Stimulated activated CD8-positive, alpha-beta memory T cell treated with anti-CD3 and anti-CD28 coated beads, Interleukin-4, amount 100 ng/mL, for 24 hours (primary cell): Measurements from ENCODE around the gene COPRS.
A peak's percentile ranks its signal among the peaks of the same experiment; 100 is the strongest.
"Not testable (repeated sequence)": the region's sequence is repeated elsewhere in the genome, so short reads cannot be mapped to it uniquely, and the experiment has no call there.

Source experiments
- DNase-seq: peaks from one replicate; pipeline ENCODE4 v3.0.0-alpha.2; 2020; ENCODE audit warnings: low read depth

COPRS gene

GRCh38 chr17:31845291-31845690 is 13.8 kb downstream of the COPRS start:
- DNase-seq: no peak

GRCh38 chr17:31843070-31843745 is 15.8 kb downstream of the COPRS start:
- no peak for DNase-seq

GRCh38 chr17:31842195-31843069 is 16.6 kb downstream of the COPRS start:
- peak; percentile 40 for DNase-seq

DNA sequence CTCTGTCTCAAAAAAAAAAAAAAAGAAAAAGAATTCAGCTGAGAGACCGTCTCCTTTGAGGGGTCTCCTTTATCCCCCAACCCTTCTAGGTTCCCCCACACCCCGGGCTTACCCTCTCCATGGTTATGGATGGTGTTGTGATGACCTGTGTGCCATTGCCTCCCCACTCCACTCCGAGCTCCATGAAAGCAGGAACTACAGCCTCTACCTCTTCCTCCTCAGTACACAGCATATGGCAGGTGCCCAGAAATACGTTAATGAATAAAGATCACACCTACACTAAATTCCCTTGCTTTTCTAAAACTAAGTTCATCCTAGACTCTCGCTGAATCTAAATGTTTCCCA is 17.2 kb downstream of the COPRS start:
- no peak for DNase-seq

GRCh38 chr17:31838636-31839225 is 20.3 kb downstream of the COPRS start:
- no peak for DNase-seq

GRCh38 chr17:31835984-31836383 is 23.1 kb downstream of the COPRS start:
- no peak for DNase-seq

DNA sequence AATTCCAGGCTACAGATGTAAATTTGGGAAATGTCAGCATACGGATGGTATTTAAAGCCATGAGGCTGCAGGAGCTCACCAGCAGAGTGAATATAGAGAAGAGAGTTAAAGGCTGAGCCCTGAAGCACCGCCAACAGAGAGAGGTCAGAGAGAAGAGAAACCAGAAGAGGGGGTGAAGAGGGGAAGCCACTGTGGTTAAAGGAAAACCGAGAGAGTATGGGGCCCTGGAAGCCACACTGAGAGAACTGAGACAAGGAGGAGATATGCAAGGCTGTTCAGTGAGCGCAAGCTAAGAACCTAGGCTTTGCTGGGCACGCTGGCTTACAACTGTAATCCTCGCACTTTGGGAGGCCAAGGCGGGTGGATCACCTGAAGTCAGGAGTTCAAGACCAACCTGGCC is 24.6 kb downstream of the COPRS start:
- no peak for DNase-seq

- no peak for DNase-seq
These were observed 26.3 kb downstream of the COPRS start for GRCh38 chr17:31832746-31833145.

DNA sequence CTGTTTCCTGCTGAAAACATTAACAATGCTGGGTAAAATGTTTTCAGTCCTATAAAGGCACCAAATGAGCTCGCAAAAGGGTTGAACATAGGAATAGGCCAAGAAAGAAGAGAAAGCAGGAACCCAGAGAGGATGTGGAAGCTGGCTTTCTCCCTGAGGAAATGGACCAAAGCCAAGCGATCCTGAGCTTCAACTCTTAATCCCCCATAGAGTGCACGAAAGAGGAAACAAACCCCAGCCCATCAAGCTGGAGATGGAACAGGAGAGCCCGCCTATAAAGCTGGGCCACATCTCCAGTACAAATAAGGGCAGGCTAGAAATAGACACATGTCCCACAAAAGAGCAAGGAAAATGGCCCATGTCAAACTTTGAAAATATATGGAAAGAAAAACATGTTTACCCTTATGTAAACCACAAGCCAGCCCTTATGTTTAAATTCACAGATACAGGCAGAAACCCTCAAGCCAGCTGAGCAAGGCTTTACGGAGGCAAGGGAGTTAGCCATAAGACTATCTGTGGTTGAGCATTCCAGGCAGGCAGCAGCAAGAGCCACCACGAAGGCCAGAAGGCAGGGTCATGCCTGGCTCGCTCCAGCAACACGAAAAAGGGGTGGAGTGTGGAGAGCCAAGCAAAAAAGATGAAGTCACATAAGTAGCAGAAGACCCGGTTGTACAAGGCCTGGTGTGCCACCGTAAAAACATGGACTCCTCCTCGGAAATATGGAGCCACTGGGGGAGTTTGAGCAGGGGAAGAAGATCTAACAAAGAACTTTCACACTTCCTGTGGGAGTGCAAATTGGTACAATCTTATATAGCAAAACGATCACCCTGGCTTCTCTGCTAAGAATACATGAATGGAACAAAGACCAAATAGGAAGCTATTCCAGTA is 27.8 kb downstream of the COPRS start:
- DNase-seq: no peak

GRCh38 chr17:31829649-31830048 is 29.4 kb downstream of the COPRS start:
- DNase-seq: no peak

GRCh38 chr17:31828955-31829354 is 30.1 kb downstream of the COPRS start:
- DNase-seq: not testable (repeated sequence)

DNA sequence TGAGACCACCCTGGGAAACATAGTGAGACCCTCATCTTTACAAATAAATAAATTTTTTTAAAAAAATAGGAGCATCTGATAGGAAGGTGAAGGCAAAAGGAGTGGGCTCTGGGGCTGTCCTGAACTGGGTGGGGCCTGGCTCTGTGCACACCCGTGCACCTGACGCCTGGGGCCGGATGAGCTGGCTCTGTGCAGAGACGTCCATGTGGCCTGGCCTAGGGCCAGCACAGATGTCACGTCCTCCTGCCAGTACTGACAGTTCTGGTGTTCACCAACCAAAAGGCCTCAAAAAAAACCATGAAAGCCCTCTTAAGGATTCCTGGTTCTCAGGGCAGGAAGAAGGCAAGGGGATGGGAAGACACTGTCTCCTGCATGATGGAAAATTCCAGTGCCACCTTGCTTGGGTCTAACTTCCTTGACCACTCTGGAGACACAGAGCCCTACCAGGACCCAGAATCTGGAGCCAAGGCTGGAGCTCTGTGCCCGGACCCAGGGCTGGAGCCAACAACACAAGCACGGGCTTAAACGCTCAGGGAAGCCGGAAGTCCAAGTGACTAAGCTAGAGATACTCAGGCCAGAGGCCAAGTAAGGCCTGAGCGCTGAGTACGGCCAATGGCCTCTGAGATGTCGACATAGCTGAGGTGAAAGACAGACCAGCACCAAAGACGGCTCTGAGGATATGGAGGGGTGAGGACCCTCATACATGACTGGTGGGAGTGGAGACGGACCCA is 32.9 kb downstream of the COPRS start:
- DNase-seq: no peak

- no peak for DNase-seq
These were observed 34.2 kb downstream of the COPRS start for GRCh38 chr17:31824766-31825360.

GRCh38 chr17:31823014-31823413 is 36.0 kb downstream of the COPRS start:
- DNase-seq: no peak

- DNase-seq: no peak
These were observed 38.2 kb downstream of the COPRS start for GRCh38 chr17:31820691-31821435.

GRCh38 chr17:31819578-31819977 is 39.5 kb downstream of the COPRS start:
- DNase-seq: no peak

DNA sequence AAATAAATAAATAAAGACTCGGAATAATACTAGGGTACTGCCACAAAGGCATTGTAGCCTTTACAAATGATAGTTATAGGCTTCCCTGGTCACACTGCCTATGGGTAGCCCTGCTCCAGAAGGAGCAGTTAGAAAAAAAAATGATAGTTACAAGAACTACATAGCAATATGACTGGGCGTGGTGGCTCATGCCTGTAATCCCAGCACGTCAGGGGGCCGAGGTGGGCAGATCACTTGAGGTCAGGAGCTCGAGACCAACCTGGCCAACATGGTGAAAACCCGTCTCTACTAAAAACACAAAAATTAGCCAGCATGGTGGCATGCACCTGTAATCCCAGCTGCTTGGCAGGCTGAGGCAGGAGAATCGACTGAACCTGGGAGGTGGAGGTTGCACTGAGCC is 40.2 kb downstream of the COPRS start:
- DNase-seq: not testable (repeated sequence)

DNA sequence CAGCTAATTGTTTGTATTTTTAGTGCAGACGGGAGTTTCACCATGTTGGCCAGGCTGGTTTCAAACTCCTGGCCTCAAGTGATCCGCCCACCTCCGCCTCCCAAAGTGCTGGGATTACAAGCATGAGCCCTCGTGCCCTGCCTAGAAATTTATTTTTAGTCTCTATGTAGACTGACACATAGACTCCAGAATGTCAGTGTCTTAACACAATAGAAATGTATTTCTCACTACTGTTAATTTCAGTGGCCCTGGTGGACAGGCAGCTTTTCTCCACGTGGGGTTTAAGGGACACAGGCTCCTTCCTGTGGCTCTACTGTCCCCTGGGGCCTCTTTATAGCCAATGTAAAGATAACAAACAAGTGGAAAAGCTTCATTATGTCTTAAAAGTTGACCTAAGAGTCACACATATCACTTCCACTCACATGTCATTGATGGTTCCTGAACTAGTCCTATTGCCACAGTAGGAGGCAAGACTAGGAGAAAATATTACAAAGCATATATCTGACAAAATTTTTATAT is 43.8 kb downstream of the COPRS start:
- DNase-seq: no peak

DNA sequence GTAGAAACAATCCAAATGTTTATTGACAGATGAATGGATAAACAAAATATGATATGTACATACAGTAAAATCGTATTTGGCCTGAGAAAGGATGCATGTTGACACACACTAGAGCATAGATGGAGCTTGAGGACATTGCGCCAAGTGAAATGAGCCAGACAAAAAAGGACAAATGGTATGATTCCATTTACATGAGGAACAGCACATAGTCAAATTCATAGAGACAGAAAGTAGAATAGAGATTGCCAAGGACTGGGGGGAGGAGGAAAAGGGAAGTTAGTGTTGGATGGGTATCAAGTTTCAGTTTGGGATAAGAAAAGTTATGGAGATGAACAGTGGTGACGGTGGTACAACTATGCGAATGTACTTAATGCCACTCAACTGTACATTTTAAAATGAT is 47.9 kb downstream of the COPRS start:
- no peak for DNase-seq

DNA sequence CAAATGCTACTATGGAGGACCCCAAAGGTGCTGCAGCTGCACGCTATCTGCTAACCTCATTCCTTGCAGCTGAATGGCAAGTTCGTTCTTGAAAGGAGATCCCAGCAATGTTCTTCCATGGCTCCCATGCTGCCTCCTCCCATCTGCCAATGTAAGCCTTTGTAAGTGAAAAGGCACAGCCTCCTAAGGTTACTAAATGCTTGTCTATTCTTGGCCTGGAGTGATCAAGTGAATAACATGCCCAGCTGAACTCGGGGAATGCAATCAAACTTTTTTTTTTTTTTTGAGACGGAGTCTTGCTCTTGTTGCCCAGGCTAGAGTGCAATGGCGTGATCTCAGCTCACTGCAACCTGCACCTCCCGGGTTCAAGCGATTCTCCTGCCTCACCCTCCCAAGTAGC is 49.2 kb downstream of the COPRS start:
- not testable (repeated sequence) for DNase-seq
